Mucosa of stomach (tissue), 1 donor: ENCODE data around the gene BCL2L12.
"Not testable (repeated sequence)": the region's sequence is repeated elsewhere in the genome, so short reads cannot be mapped to it uniquely, and the experiment has no call there.

Experiments
- H3K27me3 ChIP-seq: one replicate; pipeline ENCODE4 v1.7.0; 2013; ENCODE audit warnings: mild to moderate bottlenecking, low read length; ENCODE audit not compliant: control insufficient read depth, insufficient read depth
- H3K36me3 ChIP-seq: one replicate; pipeline ENCODE4 v1.7.0; 2013; ENCODE audit warnings: low read length; ENCODE audit not compliant: control insufficient read depth, insufficient read depth
- H3K4me1 ChIP-seq: one replicate; pipeline ENCODE4 v1.7.0; 2013; ENCODE audit warnings: mild to moderate bottlenecking, low read length; ENCODE audit not compliant: control insufficient read depth, insufficient read depth
- H3K4me3 ChIP-seq: one replicate; pipeline ENCODE4 v1.7.0; 2013; ENCODE audit warnings: low read length
- H3K9ac ChIP-seq: one replicate; pipeline ENCODE4 v1.7.0; 2013; ENCODE audit warnings: mild to moderate bottlenecking, low read length, moderate library complexity
- H3K9me3 ChIP-seq: one replicate; pipeline ENCODE4 v1.7.0; 2013; ENCODE audit warnings: mild to moderate bottlenecking, low read length, moderate library complexity; ENCODE audit not compliant: control insufficient read depth
- donor health status: Pancreatic carcinoma.

Gene BCL2L12

GRCh38 chr19:49718511-49718910 is 52.8 kb downstream of the BCL2L12 start:
- Histone ChIP-seq H3K9me3 (no peaks in the 10 kb centered on the region), H3K27me3 (no peaks in the 10 kb centered on the region), H3K9ac (no peak overlapping the region), H3K4me3 (no peak overlapping the region), H3K4me1 (no peaks in the 10 kb centered on the region), H3K36me3 (no peaks in the 10 kb centered on the region)

DNA sequence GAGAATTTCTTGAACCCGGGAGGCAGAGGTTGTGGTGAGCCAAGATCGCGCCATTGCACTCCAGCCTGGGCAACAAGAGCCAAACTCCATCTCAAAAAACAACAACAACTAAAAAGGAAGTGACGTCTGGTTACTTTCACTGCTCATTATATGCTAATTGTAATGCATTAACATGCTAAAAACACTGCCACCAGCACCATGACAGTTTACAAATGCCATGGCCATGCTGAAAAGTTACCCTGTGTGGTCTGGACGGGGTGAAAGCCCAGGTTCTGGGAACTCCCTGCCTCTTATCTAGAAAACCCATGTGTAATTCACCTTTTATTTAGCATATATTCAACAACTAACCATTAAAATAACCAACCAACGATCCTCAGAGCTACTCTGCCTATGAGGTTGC is 53.3 kb downstream of the BCL2L12 start:
- no peaks in the 10 kb centered on the region for H3K36me3 ChIP-seq
- H3K9me3 ChIP-seq: no peaks in the 10 kb centered on the region
- H3K27me3 ChIP-seq: no peaks in the 10 kb centered on the region
- H3K4me1 ChIP-seq: no peaks in the 10 kb centered on the region
- no peak overlapping the region for H3K9ac ChIP-seq
- H3K4me3 ChIP-seq: no peak overlapping the region

- not testable (repeated sequence) for H3K9ac ChIP-seq, H3K4me3 ChIP-seq, H3K4me1 ChIP-seq
Observed at GRCh38 chr19:49719420-49719819, 53.7 kb downstream of the BCL2L12 start.

More at GRCh38 chr19:49719420-49719819, 53.7 kb downstream of the BCL2L12 start:
- H3K9me3 ChIP-seq, H3K27me3 ChIP-seq, H3K36me3 ChIP-seq: not testable (repeated sequence)
